Heart right ventricle (tissue), 16 donors: Measurements from ENCODE around the gene SLAIN2. TPM values are rescaled to one million over a fixed set of nuclear protein-coding genes. Genes with fewer than 3 reads are reported as not detected.
A peak's percentile ranks its signal among the peaks of the same experiment; 100 is the strongest.

ENCODE experiments used
- ATAC-seq, 8 donors: fragments of 200-7000 bp; cut with Tn5 transposase; one replicate each; pipeline ENCODE4 v1.9.1; 2020; ENCODE audit warnings: mild to moderate bottlenecking in 8 of 8, moderate library complexity in 8 of 8, moderate number of reproducible peaks in 1 of 8
- DNase-seq, 2 donors: peaks; one replicate each; pipeline ENCODE4 v3.0.0-alpha.2; 2020
- H3K27ac ChIP-seq, 10 donors: fragments of 200-600 bp; sonication (generic) in 2 of 10; one replicate each; pipeline versions ENCODE4 v1.5.0 to v1.8.0; 2020 to 2022; ENCODE audit warnings: mild to moderate bottlenecking in 3 of 10
- H3K27me3 ChIP-seq, 7 donors: fragments of 200-600 bp; one replicate each; pipeline ENCODE4 v1.8.0; 2021 to 2022; ENCODE audit warnings: mild to moderate bottlenecking in 2 of 7
- H3K36me3 ChIP-seq, 9 donors: fragments of 200-600 bp; sonication (generic) in 1 of 9; one replicate each; pipeline versions ENCODE4 v1.5.0 to v1.8.0; 2020 to 2022; ENCODE audit warnings: mild to moderate bottlenecking in 2 of 9
- H3K4me1 ChIP-seq, 9 donors: fragments of 200-600 bp; sonication (generic) in 1 of 9; one replicate each; pipeline versions ENCODE4 v1.5.0 to v1.8.0; 2020 to 2022; ENCODE audit warnings: mild to moderate bottlenecking in 4 of 9
- H3K4me3 ChIP-seq, 10 donors: fragments of 200-600 bp; sonication (generic) in 2 of 10; one replicate each; pipeline versions ENCODE4 v1.5.0 to v1.8.0; 2020 to 2022; ENCODE audit warnings: mild to moderate bottlenecking in 7 of 10, moderate library complexity in 2 of 10
- H3K9me3 ChIP-seq, 11 donors: fragments of 200-600 bp in 10 of 11; sonication (generic) in 2 of 11; one replicate each; pipeline versions ENCODE4 v1.5.0 to v1.8.0; 2013 to 2022; ENCODE audit warnings: mild to moderate bottlenecking in 2 of 11, control low read depth in 1 of 11, moderate library complexity in 1 of 11
- WGBS, 2 donors: extraction: QIAGEN DNeasy Blood & Tissue Kit; methylation state at CpG; one replicate each; pipeline ENCODE4 v1.1.7; 2013; ENCODE audit warnings: inconsistent platforms in 1 of 2; 5-methylcytosine and 5-hydroxymethylcytosine counted together
- intact Hi-C, 10 donors: fragments of 100-400 bp; cut with DNase I; formaldehyde crosslinking; loops; one replicate each; pipeline versions ENCODE4 v1.11.1 to v1.14.2; 2022
- polyA plus RNA-seq, 2 donors: library from polyadenylated mRNA; stranded (reverse); fragments of 200-250 nt; gene quantifications; one replicate each; pipeline ENCODE4 v1.2.3, GENCODE V29; 2013
- total RNA-seq, 10 donors: library from RNA; stranded (reverse); fragmentation: NEBNext Ultra II Directional in 3 of 10; extraction: Animal tissue kit (Norgen Biotek cat#: 25700) in 3 of 10; gene quantifications; one replicate each; pipeline versions ENCODE4 v1.2.1 to v1.2.4, GENCODE V29; 2021 to 2023
- TF ChIP-seq, protein P1 (sequence below), 9 donors: fragments of 200-600 bp; sonication (generic) in 2 of 9; IDR thresholded peaks; one replicate each; pipeline versions ENCODE4 v1.5.0 to v1.8.0; 2021 to 2022; ENCODE audit warnings: antibody characterized with exemption in 9 of 9, mild to moderate bottlenecking in 5 of 9, moderate library complexity in 1 of 9
- donor health status: Arrhythmogenic right ventricular cardiomyopathy.
- donor health status: ischemic (EF 13 %, LVEDD 7.1; RV severe dilation, severe dysfunction).
- donor health status: healthy with polysubstance abuse.
- donor health status: DM: no; HTN: yes; CAD: no.
- donor health status: DM: no; HTN: no; CAD: no.
- donor health status: ischemic (EF 25% LVEDD 6.9; RV normal size, moderate dysfunction).
- donor health status: ischemic (EF 25% LVEDD 5.7; RV mildly dilated, moderate dysfunction).
- donor health status: healthy.
- donor health status: DM: yes; HTN: yes; CAD: no.
- donor health status: Ischemic cardiomyopathy.
- donor health status: ischemic (EF 35%, LVEDD 5.7; RV mildly dilated, moderate dysfunction).
- donor health status: nonischemic (EF 11% LVEDD 7.7; RV severe dilation, severe dysfunction).
- donor health status: DM: yes; HTN: yes; CAD: no.
- donor health status: PGD.
- donor health status: ischemic (EF 29% LVEDD 5.4; RV normal size, mild dysfunction).
- donor health status: nonischemic (EF 23%, LVEDD 6.1; RV moderate dilation, normal function).

Gene SLAIN2
- total and polyA plus RNA-seq, 12 donors = 16.4 to 185 (median 131) TPM

DNA sequence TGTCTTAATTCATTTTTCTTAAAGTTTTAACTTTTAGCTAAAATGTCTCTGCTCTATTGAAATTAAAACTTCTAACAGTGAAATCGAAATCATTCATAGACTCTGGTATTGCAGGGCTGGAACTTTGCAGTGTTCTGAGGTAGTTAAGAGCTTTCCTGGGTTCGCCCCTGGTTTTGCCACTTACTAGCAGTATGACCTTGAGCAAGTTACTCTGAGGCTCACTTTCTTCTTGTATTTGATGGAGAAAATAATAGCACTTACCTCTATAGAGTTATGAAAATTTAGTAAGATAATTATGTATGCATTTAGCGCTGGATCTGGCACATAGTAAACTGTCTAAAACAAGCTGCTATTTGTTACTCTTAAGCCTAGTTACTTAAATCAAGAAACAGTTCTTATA is 1.7 kb downstream of the SLAIN2 start:
- no peaks in the 10 kb centered on the region for H3K27me3 ChIP-seq
- ATAC-seq = no peak
- intact Hi-C loops = loop anchor here in 1 of 10 donors (5.0 kb wide), 1 partner anchor 489 kb away; the partner anchor contains the start of gene OCIAD1
- peak overlapping the region in 5 of 10 donors; percentile 29 to 99 (median 99) for H3K27ac ChIP-seq
- TF ChIP-seq, protein P1, sequence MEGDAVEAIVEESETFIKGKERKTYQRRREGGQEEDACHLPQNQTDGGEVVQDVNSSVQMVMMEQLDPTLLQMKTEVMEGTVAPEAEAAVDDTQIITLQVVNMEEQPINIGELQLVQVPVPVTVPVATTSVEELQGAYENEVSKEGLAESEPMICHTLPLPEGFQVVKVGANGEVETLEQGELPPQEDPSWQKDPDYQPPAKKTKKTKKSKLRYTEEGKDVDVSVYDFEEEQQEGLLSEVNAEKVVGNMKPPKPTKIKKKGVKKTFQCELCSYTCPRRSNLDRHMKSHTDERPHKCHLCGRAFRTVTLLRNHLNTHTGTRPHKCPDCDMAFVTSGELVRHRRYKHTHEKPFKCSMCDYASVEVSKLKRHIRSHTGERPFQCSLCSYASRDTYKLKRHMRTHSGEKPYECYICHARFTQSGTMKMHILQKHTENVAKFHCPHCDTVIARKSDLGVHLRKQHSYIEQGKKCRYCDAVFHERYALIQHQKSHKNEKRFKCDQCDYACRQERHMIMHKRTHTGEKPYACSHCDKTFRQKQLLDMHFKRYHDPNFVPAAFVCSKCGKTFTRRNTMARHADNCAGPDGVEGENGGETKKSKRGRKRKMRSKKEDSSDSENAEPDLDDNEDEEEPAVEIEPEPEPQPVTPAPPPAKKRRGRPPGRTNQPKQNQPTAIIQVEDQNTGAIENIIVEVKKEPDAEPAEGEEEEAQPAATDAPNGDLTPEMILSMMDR (IDR thresholded peaks at IDR 0.05) = no peak
- H3K36me3 ChIP-seq = no peaks in the 10 kb centered on the region
- peak overlapping the region in 9 of 10 donors; percentile 83 to 96 (median 93) for H3K4me3 ChIP-seq
- WGBS, 2 donors = 16 to 25% methylated on average over 3 of the region's 3 CpGs
- H3K9me3 ChIP-seq = no peaks in the 10 kb centered on the region
- DNase-seq = no peak
- peaks cover 0 to 70% (median 55%) of the 10 kb centered on the region in 9 donors for H3K4me1 ChIP-seq

DNA sequence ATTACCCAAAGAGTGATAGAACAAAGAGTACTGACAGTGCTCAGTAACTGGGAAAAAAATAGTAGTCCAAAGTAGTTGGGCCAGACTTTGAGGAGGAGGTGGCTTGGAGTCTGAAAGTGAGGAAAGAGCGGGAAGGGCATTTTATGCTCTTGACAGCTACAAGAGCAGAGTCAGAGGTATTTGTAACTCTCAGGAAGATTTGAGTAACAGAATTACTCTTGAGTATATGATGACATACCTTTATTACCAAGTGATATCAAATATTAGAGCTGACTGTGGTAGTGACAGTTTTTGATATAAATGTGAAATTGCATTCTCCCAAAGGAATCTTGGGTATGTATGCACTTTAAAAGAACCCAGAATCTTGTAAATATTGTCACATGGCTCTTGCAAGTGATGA is 2.2 kb downstream of the SLAIN2 start:
- Histone ChIP-seq H3K27me3 (no peaks in the 10 kb centered on the region), H3K36me3 (no peaks in the 10 kb centered on the region), H3K9me3 (no peaks in the 10 kb centered on the region), H3K4me3 (peak overlapping the region in 7 of 10 donors; percentile 91 to 96 (median 95)), H3K27ac (peak overlapping the region in 4 of 10 donors; percentile 29 to 99 (median 99)), H3K4me1 (peaks cover 0 to 70% (median 55%) of the 10 kb centered on the region in 9 donors)
- ATAC-seq (no peak), DNase-seq (no peak)
- intact Hi-C loops = loop anchor here in 1 of 10 donors (5.0 kb wide), 1 partner anchor 489 kb away; the partner anchor contains the start of gene OCIAD1
- WGBS, 2 donors = 41 to 44% methylated on average over 1 of the region's 1 CpG
- TF ChIP-seq, protein P1 (IDR thresholded peaks at IDR 0.05) = no peak

DNA sequence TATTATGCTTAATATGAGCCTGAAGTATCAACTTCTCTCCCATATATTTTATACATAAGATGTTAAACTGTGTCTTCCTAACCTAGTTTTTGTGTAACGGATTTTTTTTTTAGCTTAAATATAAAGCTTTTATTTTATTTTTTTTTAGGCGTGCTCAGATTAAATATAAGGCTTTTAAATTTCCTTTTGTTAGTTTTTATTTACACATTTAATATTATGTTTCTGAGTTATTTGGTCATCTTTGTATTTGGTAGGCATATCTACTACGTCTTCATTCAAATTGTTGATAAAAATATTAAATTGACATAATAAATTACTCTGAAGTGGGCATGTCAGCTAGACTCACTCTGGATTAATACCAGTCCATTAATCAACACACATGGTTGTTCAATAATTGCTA is 4.2 kb downstream of the SLAIN2 start:
- Histone ChIP-seq H3K4me1 (peaks cover 0 to 80% (median 62%) of the 10 kb centered on the region in 9 donors), H3K4me3 (no peak overlapping the region), H3K27me3 (no peaks in the 10 kb centered on the region), H3K9me3 (no peaks in the 10 kb centered on the region), H3K36me3 (no peaks in the 10 kb centered on the region), H3K27ac (no peak overlapping the region)
- DNase-seq (no peak), ATAC-seq (no peak)
- TF ChIP-seq, protein P1 (IDR thresholded peaks at IDR 0.05) = no peak
- 88 to 92% methylated on average over 3 of the region's 3 CpGs for whole genome bisulfite sequencing, 2 donors
- intact Hi-C loops = no loop called here

DNA sequence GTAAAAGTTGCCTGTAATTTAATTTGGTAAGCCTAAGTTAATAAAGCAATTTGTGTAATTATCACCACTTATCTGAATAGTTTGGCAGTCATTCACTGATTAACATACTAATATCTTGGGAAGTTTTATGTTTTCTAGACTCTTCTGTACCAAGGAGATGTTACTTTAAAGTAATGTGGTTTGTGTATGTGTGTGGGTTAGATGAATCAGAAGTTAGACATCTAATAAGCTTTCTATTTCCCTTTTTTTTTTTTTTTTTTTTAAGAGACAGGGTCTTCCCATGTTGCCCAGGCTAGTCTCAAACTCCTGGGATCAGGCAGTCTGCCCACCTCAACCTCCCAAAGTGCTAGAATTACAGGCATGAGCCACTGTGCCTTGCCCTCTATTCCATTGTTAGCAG is 5.3 kb downstream of the SLAIN2 start:
- intact Hi-C loops = no loop called here
- Histone ChIP-seq H3K27ac (no peak overlapping the region), H3K4me1 (peaks cover 0 to 87% (median 68%) of the 10 kb centered on the region in 9 donors), H3K9me3 (no peaks in the 10 kb centered on the region), H3K27me3 (no peaks in the 10 kb centered on the region), H3K36me3 (no peaks in the 10 kb centered on the region), H3K4me3 (no peak overlapping the region)
- TF ChIP-seq, protein P1 (IDR thresholded peaks at IDR 0.05) = no peak
- ATAC-seq (no peak), DNase-seq (no peak)
